SK-N-SH treated with all-trans-retinoic acid at 6 μM for 48 hours (cell line): ENCODE data around the gene PRKCB.

Source experiments
- ATAC-seq: fragments of 200-7000 bp; cut with Tn5 transposase; 3 replicates; pipeline ENCODE4 v1.9.1; 2020; ENCODE audit warnings: mild to moderate bottlenecking, moderate library complexity
- ARNTL ChIP-seq: fragments of 450-650 bp; formaldehyde crosslinking; IDR thresholded peaks from 2 replicates; pipeline ENCODE4 v1.5.0; 2020; ENCODE audit warnings: low read depth, mild to moderate bottlenecking, moderate library complexity, borderline replicate concordance
- BACH2 ChIP-seq: fragments of 250-450 bp; sonication (Bioruptor Pico); IDR thresholded peaks from 2 replicates; pipeline ENCODE4 v1.9.0; 2021; ENCODE audit warnings: mild to moderate bottlenecking, borderline replicate concordance
- CSDC2 ChIP-seq: fragments of 250-450 bp; sonication (Bioruptor Pico); IDR thresholded peaks from 2 replicates; pipeline ENCODE4 v1.5.0; 2020; ENCODE audit warnings: mild to moderate bottlenecking, moderate library complexity
- GLIS3 ChIP-seq: fragments of 250-450 bp; sonication (Bioruptor Pico); IDR thresholded peaks from 2 replicates; pipeline ENCODE4 v1.5.0; 2020; ENCODE audit warnings: mild to moderate bottlenecking, moderate library complexity
- ISL1 ChIP-seq: fragments of 250-450 bp; sonication (Bioruptor Pico); IDR thresholded peaks from 2 replicates; pipeline ENCODE4 v2.1.2; 2022; ENCODE audit warnings: mild to moderate bottlenecking, moderate library complexity
- OSR1 ChIP-seq: fragments of 250-450 bp; sonication (Bioruptor Pico); IDR thresholded peaks from 2 replicates; pipeline ENCODE4 v1.8.0; 2022; ENCODE audit warnings: moderate library complexity, mild to moderate bottlenecking, inconsistent platforms
- PPARA ChIP-seq: fragments of 250-450 bp; sonication (Bioruptor Pico); IDR thresholded peaks from 2 replicates; pipeline ENCODE4 v1.5.0; 2020; ENCODE audit warnings: mild to moderate bottlenecking, borderline replicate concordance
- RARB ChIP-seq: fragments of 250-450 bp; sonication (Bioruptor Pico); IDR thresholded peaks from 2 replicates; pipeline ENCODE4 v1.8.0; 2021; ENCODE audit warnings: mild to moderate bottlenecking, moderate library complexity
- SNAI2 ChIP-seq: fragments of 250-450 bp; sonication (Bioruptor Pico); IDR thresholded peaks from 2 replicates; pipeline ENCODE4 v1.5.0; 2020; ENCODE audit warnings: mild to moderate bottlenecking, moderate library complexity
- TCF4 ChIP-seq: fragments of 250-450 bp; sonication (Bioruptor Pico); IDR thresholded peaks from 2 replicates; pipeline ENCODE4 v1.8.0; 2021; ENCODE audit warnings: mild to moderate bottlenecking, moderate library complexity, borderline replicate concordance
- TOX ChIP-seq: fragments of 250-450 bp; sonication (Bioruptor Pico); IDR thresholded peaks from 2 replicates; pipeline ENCODE4 v1.8.0; 2021; ENCODE audit warnings: mild to moderate bottlenecking, moderate library complexity, borderline replicate concordance
- ZC3H10 ChIP-seq: fragments of 250-450 bp; sonication (Bioruptor Pico); IDR thresholded peaks from 2 replicates; pipeline ENCODE4 v1.5.1; 2021; ENCODE audit warnings: mild to moderate bottlenecking, moderate library complexity
- ZFP3 ChIP-seq: fragments of 250-450 bp; sonication (Bioruptor Pico); IDR thresholded peaks from 2 replicates; pipeline ENCODE4 v1.5.0; 2020; ENCODE audit warnings: mild to moderate bottlenecking, moderate library complexity
- ZFP30 ChIP-seq: fragments of 450-650 bp; formaldehyde crosslinking; IDR thresholded peaks from 2 replicates; pipeline ENCODE4 v1.5.0; 2022; ENCODE audit warnings: mild to moderate bottlenecking, moderate library complexity
- ZNF70 ChIP-seq: fragments of 450-650 bp; formaldehyde crosslinking; IDR thresholded peaks from 2 replicates; pipeline ENCODE4 v1.5.0; 2020; ENCODE audit warnings: mild to moderate bottlenecking, moderate library complexity
- ZNF8 ChIP-seq: fragments of 450-650 bp; formaldehyde crosslinking; IDR thresholded peaks from 2 replicates; pipeline ENCODE4 v1.5.0; 2020; ENCODE audit warnings: mild to moderate bottlenecking, moderate library complexity
- TF ChIP-seq, protein P1 (sequence below): fragments of 250-450 bp; sonication (Bioruptor Pico); IDR thresholded peaks from 2 replicates; pipeline ENCODE4 v1.8.0; 2020; ENCODE audit warnings: mild to moderate bottlenecking, moderate library complexity, borderline replicate concordance
- TF ChIP-seq, protein P2 (sequence below): fragments of 250-450 bp; sonication (Bioruptor Pico); IDR thresholded peaks from 2 replicates; pipeline ENCODE4 v1.5.1; 2020; ENCODE audit warnings: low read depth, mild to moderate bottlenecking, moderate library complexity
- TF ChIP-seq, protein P3 (sequence below): fragments of 250-450 bp; sonication (Bioruptor Pico); IDR thresholded peaks from 2 replicates; pipeline ENCODE4 v1.5.1; 2021; ENCODE audit warnings: mild to moderate bottlenecking, moderate library complexity
- TF ChIP-seq, protein P4 (sequence below): fragments of 250-450 bp; sonication (Bioruptor Pico); IDR thresholded peaks from 2 replicates; pipeline ENCODE4 v1.5.0; 2020; ENCODE audit warnings: mild to moderate bottlenecking, moderate library complexity
- TF ChIP-seq, protein P5 (sequence below): fragments of 250-450 bp; sonication (Bioruptor Pico); IDR thresholded peaks from 2 replicates; pipeline ENCODE4 v1.8.0; 2021; ENCODE audit warnings: low read depth, mild to moderate bottlenecking, moderate library complexity, borderline replicate concordance

PRKCB gene

DNA sequence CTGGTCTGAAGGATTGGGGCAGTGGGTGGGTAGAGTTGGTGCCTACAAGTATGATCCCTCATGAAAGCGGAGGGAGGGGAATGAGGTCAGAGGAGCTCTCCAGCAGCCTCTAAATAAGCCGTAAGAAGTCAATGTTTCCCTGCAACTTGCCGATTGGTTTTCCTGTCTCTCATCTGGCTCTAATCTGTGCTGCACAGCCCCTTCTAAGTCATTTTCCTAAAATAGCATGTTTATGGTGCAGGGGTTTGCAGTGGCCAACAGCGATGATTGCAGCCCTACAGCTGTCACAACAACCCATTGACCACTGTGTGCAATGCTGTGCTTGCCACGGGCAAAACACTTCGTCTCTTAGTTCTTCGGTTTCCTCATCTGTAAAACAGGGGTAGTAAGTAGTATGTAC is 189.2 kb downstream of the PRKCB start:
- no peak for ATAC-seq
- TF ChIP-seq, protein P1, sequence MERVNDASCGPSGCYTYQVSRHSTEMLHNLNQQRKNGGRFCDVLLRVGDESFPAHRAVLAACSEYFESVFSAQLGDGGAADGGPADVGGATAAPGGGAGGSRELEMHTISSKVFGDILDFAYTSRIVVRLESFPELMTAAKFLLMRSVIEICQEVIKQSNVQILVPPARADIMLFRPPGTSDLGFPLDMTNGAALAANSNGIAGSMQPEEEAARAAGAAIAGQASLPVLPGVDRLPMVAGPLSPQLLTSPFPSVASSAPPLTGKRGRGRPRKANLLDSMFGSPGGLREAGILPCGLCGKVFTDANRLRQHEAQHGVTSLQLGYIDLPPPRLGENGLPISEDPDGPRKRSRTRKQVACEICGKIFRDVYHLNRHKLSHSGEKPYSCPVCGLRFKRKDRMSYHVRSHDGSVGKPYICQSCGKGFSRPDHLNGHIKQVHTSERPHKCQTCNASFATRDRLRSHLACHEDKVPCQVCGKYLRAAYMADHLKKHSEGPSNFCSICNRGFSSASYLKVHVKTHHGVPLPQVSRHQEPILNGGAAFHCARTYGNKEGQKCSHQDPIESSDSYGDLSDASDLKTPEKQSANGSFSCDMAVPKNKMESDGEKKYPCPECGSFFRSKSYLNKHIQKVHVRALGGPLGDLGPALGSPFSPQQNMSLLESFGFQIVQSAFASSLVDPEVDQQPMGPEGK: no peak
- TF ChIP-seq ZC3H10 (CRISPR knock-in tag): no peak
- TF ChIP-seq BACH2: no peak
- no peak for TF ChIP-seq RARB (CRISPR knock-in tag)
- TF ChIP-seq OSR1: no peak
- no peak for TF ChIP-seq TOX
- TF ChIP-seq ZNF8 (CRISPR knock-in tag): no peak
- TF ChIP-seq ISL1 (CRISPR knock-in tag): no peak
- TF ChIP-seq CSDC2: no peak
- TF ChIP-seq, protein P2, sequence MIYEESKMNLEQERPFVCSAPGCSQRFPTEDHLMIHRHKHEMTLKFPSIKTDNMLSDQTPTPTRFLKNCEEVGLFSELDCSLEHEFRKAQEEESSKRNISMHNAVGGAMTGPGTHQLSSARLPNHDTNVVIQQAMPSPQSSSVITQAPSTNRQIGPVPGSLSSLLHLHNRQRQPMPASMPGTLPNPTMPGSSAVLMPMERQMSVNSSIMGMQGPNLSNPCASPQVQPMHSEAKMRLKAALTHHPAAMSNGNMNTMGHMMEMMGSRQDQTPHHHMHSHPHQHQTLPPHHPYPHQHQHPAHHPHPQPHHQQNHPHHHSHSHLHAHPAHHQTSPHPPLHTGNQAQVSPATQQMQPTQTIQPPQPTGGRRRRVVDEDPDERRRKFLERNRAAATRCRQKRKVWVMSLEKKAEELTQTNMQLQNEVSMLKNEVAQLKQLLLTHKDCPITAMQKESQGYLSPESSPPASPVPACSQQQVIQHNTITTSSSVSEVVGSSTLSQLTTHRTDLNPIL (CRISPR knock-in tag): no peak
- no peak for TF ChIP-seq ZFP3 (CRISPR knock-in tag)
- no peak for TF ChIP-seq ZFP30 (CRISPR knock-in tag)
- TF ChIP-seq TCF4 (CRISPR knock-in tag): no peak
- TF ChIP-seq, protein P3, sequence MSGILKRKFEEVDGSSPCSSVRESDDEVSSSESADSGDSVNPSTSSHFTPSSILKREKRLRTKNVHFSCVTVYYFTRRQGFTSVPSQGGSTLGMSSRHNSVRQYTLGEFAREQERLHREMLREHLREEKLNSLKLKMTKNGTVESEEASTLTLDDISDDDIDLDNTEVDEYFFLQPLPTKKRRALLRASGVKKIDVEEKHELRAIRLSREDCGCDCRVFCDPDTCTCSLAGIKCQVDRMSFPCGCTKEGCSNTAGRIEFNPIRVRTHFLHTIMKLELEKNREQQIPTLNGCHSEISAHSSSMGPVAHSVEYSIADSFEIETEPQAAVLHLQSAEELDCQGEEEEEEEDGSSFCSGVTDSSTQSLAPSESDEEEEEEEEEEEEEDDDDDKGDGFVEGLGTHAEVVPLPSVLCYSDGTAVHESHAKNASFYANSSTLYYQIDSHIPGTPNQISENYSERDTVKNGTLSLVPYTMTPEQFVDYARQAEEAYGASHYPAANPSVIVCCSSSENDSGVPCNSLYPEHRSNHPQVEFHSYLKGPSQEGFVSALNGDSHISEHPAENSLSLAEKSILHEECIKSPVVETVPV (CRISPR knock-in tag): no peak
- TF ChIP-seq, protein P4, sequence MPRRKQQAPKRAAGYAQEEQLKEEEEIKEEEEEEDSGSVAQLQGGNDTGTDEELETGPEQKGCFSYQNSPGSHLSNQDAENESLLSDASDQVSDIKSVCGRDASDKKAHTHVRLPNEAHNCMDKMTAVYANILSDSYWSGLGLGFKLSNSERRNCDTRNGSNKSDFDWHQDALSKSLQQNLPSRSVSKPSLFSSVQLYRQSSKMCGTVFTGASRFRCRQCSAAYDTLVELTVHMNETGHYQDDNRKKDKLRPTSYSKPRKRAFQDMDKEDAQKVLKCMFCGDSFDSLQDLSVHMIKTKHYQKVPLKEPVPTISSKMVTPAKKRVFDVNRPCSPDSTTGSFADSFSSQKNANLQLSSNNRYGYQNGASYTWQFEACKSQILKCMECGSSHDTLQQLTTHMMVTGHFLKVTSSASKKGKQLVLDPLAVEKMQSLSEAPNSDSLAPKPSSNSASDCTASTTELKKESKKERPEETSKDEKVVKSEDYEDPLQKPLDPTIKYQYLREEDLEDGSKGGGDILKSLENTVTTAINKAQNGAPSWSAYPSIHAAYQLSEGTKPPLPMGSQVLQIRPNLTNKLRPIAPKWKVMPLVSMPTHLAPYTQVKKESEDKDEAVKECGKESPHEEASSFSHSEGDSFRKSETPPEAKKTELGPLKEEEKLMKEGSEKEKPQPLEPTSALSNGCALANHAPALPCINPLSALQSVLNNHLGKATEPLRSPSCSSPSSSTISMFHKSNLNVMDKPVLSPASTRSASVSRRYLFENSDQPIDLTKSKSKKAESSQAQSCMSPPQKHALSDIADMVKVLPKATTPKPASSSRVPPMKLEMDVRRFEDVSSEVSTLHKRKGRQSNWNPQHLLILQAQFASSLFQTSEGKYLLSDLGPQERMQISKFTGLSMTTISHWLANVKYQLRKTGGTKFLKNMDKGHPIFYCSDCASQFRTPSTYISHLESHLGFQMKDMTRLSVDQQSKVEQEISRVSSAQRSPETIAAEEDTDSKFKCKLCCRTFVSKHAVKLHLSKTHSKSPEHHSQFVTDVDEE (CRISPR knock-in tag): no peak
- TF ChIP-seq PPARA (CRISPR knock-in tag): no peak
- TF ChIP-seq, protein P5, sequence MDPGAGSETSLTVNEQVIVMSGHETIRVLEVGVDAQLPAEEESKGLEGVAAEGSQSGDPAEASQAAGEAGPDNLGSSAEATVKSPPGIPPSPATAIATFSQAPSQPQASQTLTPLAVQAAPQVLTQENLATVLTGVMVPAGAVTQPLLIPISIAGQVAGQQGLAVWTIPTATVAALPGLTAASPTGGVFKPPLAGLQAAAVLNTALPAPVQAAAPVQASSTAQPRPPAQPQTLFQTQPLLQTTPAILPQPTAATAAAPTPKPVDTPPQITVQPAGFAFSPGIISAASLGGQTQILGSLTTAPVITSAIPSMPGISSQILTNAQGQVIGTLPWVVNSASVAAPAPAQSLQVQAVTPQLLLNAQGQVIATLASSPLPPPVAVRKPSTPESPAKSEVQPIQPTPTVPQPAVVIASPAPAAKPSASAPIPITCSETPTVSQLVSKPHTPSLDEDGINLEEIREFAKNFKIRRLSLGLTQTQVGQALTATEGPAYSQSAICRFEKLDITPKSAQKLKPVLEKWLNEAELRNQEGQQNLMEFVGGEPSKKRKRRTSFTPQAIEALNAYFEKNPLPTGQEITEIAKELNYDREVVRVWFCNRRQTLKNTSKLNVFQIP (CRISPR knock-in tag): no peak
- no peak for TF ChIP-seq GLIS3 (CRISPR knock-in tag)
- no peak for TF ChIP-seq ZNF70

DNA sequence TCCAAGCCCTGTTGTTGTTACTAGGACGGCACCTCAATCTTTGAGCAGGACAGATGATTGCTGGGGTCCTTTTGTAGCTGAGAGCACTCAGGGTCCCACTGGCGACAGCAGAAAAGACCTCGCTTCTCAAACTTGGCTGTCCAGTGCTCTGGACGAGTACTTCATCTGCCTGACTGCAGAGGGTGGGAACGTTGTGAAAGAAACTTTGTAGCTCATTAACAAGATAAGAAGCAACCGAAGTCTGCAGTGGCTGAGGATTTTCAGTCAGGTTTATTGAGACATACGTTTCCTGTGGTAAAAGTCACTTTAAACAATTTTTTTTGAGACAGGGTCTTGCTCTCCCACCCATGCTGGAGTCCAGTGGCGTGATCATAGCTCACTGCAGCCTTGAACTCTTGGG is 191.7 kb downstream of the PRKCB start:
- no peak for ATAC-seq
- TF ChIP-seq OSR1 (no peak), RARB (CRISPR knock-in tag) (no peak), ZNF8 (CRISPR knock-in tag) (no peak), BACH2 (no peak), ARNTL (no peak), SNAI2 (no peak), ZFP30 (CRISPR knock-in tag) (no peak), ZFP3 (CRISPR knock-in tag) (no peak), TOX (no peak), ZC3H10 (CRISPR knock-in tag) (no peak), GLIS3 (CRISPR knock-in tag) (no peak)
- TF ChIP-seq, protein P5 (CRISPR knock-in tag): no peak
- TF ChIP-seq, protein P3 (CRISPR knock-in tag): no peak
- TF ChIP-seq, protein P2 (CRISPR knock-in tag): no peak
- TF ChIP-seq, protein P4 (CRISPR knock-in tag): no peak
